Measurements from ENCODE around the gene PHF8.

The PHF8 gene

DNA sequence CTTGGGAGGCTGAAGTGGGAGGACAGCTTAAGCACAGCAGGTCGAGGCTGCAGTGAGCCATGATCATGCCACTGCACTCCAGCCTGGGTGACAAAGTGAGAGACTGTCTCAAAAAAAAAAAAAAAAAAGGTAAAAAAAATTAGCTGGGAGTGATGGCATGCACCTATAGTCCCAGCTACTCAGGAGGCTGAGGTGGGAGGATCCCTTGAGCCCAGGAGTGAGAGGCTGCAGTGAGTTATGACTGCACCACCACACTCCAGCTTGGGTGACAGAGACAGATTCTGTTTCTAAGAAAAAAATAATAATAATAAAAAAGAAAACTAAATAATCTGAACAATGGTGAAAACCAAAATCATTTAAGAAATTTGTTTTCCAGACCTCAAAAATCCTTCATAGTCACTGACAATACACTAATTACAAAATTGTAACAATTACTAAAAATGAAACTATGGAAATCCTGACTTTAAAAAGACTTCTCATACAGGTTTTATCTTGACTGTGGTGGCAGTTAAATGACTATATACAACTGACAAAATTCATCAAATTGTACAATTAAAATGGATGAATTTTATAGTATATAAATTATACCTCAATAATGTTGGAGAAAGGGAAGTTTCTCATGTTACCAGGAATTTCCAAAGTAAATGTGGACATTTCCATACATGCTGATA, 31.3 kb downstream of the PHF8 start:
- no peak for DNase-seq

DNA sequence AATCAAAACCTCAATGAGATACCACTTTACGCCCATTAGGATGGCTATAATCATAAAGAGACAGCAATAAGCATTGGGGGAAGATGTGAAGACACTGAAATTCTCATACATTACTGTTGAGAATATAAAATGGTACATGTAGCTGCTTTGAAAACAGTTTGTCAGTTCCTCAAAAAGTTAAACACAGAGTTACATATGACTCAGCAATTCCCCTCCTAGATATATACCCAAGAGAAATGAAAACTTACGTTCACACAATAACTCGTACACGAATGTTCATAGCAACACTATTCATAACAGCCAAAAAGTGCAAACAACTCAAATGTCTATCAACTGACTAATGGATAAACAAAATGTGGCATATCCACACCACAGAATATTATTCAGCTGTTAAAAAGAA, 36.6 kb downstream of the PHF8 start:
- no peak for DNase-seq

DNA sequence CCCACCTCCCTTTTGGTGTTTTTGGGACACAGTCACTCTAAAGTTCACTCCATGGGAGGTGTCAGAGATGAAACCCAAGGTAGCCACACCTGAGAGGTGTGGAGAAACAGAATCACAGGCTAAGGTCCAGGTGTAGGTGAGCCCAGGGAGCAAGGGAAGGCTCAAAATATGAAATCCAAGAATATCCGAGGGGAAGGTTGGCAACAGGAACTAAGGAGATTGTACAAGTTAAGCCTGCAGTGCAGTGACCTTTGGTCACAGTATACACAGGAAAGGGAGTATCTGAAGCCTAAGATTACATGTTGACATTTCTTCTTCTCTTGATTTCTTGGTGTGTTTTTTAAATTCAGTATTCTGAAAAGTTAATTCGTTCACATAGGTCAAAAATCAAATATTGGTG, 46.5 kb downstream of the PHF8 start:
- DNase-seq, result no peak

DNA sequence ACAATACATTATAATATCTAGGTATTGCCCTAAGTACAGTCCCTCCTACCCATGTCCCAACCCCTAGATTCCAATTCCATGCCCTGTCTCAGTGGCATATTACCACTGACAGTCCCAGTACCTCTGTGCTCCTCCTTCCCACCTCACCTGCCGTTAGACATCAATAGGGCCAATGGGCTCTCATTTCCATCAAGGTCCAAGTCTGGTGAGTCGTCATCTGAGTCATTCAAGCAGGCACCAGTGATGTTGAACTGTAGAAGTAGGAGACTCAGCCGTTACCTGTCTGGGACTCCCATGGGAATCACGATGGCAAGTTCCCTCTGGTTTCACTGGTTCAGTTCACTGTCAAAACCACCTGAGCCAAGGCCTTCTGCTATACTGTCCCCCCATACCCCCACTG, 51.7 kb downstream of the PHF8 start:
- no peak for DNase-seq

DNA sequence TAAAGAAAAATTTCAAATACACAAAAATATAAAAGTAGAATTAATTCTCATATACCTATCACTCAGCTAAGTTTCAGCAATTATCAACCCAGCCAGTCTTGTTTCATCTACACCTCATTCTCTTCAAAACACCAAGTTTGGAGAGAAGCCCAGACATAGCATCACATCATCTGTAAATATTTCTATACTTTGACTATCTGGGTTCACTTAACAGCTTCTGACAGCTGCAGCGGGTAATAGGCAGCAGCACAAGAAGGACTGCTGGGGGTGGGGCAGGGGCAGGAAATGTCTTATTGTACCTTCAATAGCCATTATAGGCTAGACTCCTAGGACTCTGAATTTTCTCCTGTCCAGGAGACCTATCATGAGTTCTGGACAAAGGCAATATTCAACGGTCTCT, 54.1 kb downstream of the PHF8 start:
- DNase-seq, result no peak

DNA sequence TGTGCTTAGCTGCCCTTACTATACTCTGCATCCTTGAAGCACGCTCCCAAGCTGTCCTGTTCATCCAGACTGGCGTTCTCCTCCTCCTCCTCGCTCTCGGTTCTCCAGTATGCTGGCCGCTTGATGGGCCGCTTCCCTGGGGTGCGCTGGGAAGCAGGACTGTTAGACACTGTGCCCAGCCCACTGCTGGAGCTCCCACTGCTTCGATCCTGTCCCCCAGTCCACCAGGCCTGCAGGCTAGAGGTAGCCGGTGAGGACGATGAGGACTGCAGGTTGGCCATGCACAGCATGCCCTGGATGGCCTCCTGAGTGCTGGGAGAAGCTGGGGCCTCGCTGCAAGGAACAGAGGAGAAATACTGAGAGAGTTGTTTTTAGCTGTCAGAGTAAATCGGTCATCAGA, 59.4 kb downstream of the PHF8 start:
- no peak for DNase-seq

DNA sequence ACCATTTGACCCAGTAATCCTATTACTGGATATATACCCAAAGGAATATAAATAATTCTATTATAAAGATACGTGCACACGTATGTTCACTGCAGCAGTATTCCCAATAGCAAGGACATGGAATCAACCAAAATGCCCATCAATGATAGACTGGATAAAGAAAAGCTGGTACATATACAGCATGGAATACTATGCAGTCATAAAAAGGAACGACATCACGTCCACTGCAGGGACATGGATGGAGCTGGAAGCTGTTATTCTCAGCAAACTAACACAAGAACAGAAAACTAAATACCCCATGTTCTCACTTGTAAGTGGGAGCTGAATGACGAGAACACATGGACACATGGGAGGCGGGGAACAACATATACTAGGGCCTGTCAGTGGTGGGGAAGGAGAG, 69.7 kb downstream of the PHF8 start:
- DNase-seq, result no peak

DNA sequence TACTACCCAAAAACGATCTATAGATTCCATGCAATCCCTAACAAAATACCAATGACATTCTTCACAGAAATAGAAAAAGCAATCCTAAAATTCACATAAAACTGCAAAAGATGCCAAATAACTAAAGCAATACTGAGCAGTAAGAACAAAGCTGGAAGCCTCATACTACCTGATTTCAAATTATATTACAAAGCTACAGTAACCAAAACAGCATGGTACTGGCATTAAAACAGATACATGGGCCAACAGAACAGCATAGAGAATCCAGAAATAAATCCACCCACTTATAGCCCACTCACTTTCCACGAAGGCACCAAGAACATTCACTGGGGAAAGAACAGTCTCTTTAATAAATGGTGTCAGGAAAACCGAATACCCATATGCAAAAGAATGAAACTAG, 74.7 kb downstream of the PHF8 start:
- no peak for DNase-seq

DNA sequence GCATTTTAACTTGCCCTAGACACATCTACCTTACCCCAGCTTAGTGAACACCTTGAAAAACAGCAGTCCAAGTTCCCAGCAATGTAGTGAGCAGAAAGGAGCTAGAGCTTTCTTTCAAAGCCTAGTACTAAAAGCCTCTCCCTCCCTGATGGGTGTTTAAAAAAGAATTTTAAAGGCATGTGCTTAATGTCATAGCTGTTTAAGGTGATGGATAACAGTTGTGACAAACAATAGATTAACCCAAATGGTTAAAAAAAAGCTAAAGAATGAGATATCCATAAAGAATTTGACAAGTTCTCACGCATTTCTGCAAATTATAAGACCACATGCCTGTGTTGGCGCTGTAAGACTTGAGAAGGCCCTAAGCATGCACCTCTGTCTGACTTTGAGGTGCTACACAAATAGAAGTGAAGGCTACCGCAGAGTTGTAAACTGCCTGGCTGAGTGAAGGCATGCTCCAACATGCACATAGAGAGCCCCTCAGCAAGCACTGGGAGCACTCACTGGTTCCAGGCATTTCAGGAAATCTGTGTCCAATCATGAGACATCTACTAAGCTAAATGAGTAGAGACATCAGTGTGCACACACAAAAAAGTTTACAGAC, 94.0 kb downstream of the PHF8 start:
- no peak for DNase-seq

DNA sequence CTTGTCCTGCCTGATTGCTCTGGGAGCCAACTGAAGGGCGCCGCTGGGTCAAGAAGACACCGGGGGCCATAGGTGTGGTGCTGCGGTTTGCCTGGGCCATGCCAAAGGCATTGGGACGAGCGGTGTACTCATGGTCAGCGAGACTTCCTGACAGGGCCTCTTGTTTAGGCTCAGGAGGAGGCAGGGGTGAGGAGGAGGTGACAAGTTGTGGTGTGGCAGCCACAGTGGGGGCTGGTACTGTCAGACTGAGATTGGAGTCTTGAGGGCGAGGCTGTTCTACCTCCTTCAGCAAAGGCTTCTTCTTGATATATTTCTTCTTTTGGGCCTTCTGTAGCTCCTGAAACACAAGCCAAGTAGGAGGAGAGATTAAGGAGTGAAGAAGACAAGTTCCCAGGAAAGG, 104.1 kb downstream of the PHF8 start:
- no peak for DNase-seq

DNA sequence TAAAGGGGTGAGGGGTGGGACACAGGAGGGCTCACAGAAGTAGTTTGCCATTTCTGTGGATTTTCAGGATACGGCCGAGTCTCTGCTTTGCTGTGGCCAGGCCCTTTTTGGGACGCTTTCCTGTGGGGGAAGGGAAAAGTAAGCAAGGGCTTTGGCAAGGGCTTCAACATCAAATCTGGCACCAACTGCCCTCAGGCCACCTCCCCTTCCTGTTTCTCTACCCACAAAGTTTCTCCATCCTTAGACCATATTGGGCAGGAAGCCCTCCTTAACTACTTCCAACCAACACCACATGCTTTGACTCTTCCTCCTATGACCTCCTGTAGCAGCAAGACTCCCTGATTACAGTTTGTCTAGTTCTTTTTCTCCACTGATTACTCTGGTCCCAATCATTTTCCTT, 105.1 kb downstream of the PHF8 start:
- peak; percentile 20 for DNase-seq

DNA sequence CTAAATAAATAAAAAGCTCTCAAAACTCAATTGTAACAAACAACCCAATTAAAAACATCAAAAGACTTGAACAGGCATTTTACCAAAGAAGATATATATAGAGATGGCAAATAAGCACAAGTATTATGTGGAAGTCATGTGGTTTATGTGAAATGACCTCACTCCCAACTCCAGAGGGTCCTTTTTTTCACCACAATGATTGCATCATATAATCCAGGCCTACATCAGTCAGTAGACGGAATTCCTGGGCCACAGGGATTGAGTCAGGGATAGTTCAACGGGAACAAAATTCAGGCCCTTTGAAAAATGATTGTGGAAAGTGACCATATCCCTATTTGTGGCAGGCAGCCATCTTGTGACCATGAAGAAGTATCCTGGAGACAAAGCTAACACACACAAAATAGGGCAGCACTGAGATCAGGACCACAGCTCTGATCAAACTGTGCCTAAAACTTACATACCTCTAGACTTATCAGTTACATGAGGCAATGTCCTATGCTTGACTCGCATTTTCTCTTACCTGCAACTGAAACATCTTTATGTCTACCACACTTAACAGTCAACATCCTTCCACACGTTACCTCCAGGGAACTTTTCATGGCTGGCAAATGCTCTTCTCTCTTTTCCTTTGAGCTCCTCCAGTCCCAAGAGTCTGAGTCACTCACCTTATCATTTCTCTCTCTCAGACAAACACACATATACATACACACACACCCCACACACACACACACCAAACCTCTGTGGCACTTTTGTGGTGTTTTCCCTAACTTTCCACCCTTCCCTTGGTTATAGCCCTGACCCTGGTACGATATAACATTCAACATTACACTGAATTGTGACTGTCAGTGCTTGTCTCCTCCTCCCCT, 113.5 kb downstream of the PHF8 start:
- no peak for DNase-seq

DNA sequence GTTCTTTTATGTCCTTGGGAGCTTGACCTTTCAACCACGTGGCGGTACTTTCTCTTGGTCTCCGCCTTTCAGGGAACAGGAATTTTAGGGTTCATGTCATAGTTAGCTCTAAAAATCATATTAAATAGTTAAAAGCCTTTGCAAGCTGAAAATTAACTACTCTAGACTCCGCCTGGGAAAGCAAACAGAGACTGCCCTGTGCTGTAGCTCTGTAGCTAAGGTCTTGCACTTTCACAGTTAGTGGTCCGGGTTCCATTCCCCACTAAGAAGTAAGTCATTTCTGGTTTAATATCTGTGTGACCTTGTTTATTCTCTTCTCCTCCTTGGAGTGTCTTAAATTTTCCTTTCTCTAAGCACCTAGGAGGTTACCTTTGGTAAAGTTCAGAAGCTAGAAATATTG, 118.2 kb downstream of the PHF8 start:
- DNase-seq, result no peak

DNA sequence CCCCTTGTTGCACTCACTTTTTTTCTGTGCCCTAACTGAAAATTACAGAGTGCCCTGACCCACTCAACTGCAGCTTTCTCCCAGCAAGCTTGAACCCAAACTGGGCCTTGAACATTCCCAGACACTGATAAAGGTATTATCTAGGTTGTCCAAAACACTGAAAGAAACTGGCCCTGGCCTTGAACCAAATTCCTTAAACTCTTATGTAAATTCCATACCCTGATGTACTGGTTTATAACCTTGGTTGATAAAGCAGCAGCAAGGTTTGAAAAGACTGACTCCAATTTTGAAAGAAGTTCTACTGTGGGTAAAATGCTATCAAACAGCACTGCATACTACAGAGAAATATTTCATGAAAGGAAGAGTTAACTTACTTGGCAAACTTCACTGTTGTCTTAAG, 125.6 kb downstream of the PHF8 start:
- no peak for DNase-seq

DNA sequence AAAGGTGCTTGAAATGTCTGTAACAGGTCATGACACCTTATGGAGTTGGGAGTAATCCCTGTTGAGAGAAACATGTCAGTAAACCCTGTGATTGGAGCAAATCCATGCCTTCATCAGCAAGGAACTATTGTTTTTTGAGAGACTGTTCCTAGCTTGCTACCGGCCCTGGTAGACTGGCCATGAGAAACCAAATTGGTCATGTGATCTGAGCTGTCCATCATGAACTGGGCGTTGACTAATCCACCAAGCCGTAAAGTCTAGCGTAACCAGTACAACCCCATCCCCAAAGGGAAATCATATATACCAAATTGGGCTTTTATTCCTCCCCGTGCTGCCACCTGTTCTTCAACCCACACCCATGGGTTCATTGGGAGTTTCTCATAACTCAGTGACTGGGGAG, 143.7 kb downstream of the PHF8 start:
- no peak for DNase-seq

DNA sequence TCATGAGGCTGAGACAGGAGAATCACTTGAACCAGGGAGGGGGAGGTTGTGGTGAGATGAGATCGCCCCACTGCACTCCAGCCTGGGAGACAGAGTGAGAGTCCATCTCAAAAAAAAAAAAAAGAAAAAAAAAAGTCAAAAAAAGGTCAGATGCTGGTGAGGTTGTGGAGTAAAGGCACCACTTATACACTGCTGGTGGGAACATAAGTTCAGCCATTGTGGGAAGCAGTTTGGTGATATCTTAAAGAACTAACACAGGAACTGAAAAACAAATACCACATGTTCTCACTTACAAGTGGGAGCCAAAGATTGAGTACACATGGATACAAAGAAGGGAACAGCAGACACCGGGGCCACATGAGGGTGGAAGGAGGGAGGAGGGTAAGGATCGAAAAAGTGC, 149.0 kb downstream of the PHF8 start:
- no peak for DNase-seq

Data from femur (tissue), 1 donor.